Measurements from ENCODE around the gene DNAJC27. TPM values are rescaled to one million over a fixed set of nuclear protein-coding genes. Genes with fewer than 3 reads are reported as not detected.
"Not testable (repeated sequence)": the region's sequence is repeated elsewhere in the genome, so short reads cannot be mapped to it uniquely, and the experiment has no call there.

DNAJC27 gene
- total RNA-seq, result 1 to 10 TPM; 3.7 to 4.8 TPM
- long read RNA-seq, partial matches to known transcripts, result 0 of 2 reads
- long read RNA-seq, other reads (novel, unspliced or antisense), result 2 of 2 reads

DNA sequence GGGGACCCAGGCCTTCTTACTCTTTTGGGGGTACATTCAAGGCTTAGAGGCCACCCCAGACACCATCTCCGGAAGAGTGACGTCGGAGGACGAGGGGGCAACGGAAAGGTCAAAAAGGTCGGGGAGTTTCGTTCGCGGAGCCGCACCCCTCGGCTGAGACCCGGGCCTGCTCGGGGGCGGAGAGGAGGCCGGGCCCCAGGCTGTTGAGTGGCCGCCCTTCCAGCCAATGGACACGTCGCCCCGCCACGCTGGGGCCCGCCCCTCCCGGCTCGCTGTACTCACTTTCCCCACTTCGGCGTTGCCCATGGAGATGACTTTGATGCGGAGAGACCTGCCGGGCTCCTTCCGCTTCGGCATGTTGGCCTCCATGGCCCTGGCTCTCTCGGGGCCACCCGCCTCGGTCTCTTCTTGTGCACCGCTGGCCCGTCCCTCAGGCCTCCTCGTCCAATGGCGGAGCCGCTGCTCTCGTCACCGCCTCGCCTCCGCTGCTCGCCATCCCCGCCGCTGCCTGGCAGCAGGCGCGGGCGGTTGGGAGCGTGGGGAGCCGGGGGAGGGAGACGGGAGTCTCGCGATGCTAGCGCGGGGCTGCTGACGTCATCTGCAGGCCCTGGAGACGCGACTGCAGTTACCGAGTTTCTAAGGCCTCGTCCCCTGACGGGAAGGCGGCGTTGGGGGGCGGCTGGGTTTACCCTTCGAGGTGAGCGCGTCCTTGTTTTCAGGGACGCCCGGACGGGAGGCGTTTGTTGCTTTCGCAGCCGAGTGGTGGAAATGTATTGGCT, at the start of gene DNAJC27:
Gene DNAJC27 (minus strand): TSS at position 420 of the 779 bp plus-strand sequence. CDS start 51 bp downstream, at position 369.
- intact Hi-C loops (cut with DNase I, micrococcal nuclease), result loop anchor here in 1 of 2 donors (10.0 kb wide), 1 partner anchor 153 kb away; no protein-coding TSS in a partner anchor
- ATAC-seq (peak; percentile 90), DNase-seq (peak; percentile 97 to 98)

DNA sequence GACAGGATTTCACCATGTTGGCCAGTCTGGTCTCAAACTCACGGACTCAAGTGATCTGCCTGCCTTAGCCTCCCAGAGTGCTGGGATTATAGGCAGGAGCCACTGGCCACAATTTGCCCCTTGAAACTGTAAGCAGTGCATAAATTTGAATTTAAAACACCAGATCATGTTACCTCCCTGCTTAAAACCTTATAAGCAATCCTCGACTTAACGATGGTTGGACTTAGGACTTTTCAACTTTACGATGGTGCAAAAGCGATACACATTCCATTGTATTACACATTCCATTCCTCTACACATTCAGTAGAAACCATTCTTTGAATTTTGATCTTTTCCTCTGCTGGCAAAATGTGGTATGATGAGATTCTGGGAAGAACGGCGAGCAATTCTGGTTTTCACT, 46.9 kb upstream of the DNAJC27 start:
- DNase-seq (no peak), ATAC-seq (peak; percentile 97)
- intact Hi-C loops (cut with DNase I, micrococcal nuclease), result no loop called here

DNA sequence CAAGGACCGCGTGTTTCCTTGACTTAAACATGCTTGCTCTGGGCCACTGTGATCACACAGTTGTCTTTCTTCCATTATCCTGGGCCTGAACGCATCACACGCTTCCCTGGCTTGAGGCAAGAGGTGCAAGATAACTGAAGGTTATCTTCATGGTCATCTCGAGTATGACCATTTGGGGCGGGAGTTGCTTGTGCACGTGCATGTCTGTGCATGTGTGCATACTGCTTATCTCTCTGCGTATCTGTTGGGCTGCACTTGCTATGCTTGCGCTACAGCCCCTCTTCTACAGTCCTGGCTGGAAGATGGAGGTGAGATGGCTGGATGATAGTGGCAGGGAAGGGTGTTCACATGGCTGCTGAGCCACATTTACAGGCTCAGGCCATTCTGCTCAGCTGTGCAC, 42.9 kb upstream of the DNAJC27 start:
- intact Hi-C loops (cut with DNase I, micrococcal nuclease), result no loop called here
- DNase-seq (no peak), ATAC-seq (no peak)

DNA sequence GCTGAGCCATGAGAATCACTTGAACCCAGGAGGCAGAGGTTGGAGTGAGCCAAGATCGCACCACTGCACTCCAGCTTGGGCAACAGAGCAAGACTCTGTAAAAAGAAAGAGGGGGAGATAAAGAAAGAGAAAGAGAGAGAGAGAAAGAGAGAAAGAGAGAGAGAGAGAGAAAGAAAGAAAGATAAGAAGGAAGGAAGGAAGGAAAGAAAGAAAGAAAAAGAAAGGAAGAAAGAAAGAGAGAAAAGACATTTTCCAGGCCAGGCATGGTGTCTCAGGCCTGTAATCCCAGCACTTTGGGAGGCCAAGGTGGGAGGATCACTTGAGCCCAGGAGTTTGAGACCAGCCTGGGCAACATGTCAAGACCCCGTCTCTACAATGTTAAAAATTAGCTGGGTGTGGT, 39.6 kb upstream of the DNAJC27 start:
- intact Hi-C loops (cut with DNase I, micrococcal nuclease); ATAC-seq; DNase-seq: not testable (repeated sequence)

DNA sequence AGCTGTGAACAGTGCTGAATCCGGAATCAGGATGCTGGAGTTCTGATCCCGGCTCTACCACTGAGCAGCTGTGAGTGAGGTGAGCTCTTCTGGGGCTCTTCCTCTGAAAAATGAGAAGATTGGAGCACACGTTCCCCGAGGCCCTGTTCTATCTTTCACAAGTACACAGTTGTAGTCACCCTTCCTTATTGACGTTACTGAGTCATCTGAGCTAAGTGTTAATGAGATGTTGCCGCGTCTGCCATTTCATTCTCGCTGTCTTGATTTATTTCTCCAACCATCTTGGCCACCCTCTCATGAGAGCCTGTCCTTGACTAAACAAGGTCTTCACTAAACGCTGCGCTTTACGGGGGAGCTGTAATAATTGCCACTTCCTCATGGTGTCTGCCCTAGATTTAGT, 38.2 kb upstream of the DNAJC27 start:
- intact Hi-C loops (cut with DNase I, micrococcal nuclease), result no loop called here
- DNase-seq (no peak), ATAC-seq (peak; percentile 79)

DNA sequence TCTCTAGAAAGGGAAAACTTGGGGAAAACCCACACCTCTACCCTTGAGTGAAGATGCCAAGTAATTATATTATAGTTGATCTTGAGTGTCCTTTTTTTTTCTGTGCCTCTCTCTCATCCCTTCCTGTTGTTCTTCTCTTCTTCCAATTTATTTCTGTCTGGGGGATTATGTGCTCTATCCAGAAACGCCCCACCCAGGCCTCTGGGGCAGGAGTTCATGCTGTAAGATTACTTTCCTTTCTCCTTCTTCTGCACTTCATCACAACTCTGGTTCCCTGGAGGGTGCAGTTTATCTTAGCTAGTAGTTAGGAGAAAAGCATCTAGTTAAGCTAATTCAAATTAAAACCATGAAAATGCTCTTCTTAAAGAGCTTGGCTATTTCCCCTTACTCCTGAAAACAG, 30.3 kb upstream of the DNAJC27 start:
- intact Hi-C loops (cut with DNase I, micrococcal nuclease), result no loop called here
- ATAC-seq (no peak), DNase-seq (no peak)

DNA sequence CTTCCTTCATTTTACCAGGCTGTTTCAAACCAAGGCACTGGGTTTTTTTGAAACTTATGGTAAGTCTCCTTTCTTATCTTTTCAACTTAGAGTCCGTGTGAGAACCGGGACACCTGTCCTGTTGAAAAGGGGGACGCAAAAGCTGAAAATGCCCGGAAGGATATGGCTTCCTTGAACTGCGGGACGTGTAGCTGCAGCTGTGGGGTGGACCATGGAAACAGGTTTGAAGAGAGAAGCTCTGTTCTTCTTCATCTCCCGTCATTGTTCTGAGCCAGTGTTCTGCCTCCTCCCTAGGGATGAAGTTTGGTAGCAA, 29.5 kb upstream of the DNAJC27 start:
- intact Hi-C loops (cut with DNase I, micrococcal nuclease), result no loop called here
- ATAC-seq, result no peak

DNA sequence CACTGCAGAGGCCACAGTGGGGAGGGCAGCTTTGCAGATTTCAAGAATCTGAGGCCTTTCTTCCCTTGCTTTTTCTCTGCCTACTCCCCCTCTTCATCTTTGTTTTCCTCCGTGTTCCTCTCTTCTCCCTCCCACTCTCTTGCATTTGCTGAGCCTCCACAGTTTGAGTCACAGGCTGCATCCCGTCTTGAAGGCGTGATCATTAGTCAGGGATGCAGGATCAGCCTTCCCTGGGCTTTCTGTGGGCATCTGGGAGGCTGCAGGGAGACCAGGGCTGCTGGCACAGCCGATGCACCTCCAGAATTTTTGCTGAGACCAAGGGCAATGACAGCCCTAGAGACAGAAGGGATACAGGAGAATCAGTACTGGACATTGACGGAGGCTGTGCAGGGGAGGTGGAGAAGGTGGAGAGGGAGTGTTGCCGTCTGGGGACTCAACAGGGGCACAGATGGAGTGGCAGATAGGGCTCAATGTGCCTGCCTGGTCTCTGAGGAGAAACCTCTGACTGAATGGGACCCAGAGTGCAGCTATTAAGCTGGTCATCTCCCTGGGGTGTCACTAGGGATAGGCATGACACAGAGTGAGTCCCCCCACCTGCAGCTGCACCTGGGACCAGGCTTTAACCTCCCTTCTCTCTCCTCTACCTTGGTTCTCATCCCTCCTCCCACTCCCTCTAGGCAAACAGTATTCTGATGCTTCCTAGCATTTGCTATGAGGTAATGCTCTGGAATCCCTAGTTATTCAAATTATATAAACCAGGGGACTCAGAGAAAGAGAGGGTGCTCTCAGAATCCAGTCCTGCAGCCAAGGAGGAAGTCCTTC, 29.0 kb upstream of the DNAJC27 start:
- intact Hi-C loops (cut with DNase I, micrococcal nuclease), result no loop called here
- DNase-seq (no peak), ATAC-seq (no peak)

More for the DNA sequence above, 29.5 kb upstream of the DNAJC27 start:
- no peak for DNase-seq

DNA sequence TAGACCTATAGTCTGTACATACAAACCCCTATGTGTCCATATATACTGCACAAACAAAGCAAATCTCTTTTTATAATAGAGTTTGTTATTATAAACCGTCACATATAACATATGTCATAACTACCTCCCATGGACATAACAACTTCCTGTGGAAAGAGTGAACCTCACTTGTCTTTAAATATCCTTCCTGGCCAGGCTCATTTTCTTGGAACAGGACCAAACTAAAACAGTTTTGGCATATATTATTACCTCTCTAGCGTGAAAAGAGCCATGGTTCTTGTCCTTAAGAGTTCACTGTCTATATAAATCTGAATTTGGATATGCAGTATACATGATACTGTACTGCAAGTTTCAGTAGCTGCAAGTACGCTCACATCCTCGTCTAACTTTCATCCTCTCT, 28.3 kb upstream of the DNAJC27 start:
- ATAC-seq (peak; percentile 48), DNase-seq (no peak)
- intact Hi-C loops (cut with DNase I, micrococcal nuclease), result no loop called here

DNA sequence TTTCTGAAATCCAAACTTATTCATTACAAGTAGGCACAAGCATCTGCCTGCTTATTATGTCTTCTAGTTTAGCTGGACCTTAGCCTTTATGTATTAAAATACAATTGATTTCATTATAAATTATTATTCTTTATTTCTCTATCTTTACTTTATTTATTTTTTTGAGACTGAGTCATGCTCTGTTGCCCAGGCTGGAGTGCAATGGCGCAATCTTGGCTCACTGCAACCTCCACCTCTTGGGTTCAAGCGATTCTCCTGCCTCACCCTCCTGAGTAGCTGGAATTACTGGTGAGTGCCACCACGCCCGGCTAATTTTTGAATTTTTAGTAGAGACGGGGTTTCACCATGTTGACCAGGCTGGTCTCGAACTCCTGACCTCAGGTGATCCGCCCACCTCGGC, 27.3 kb upstream of the DNAJC27 start:
- DNase-seq; intact Hi-C loops (cut with DNase I, micrococcal nuclease); ATAC-seq: not testable (repeated sequence)

DNA sequence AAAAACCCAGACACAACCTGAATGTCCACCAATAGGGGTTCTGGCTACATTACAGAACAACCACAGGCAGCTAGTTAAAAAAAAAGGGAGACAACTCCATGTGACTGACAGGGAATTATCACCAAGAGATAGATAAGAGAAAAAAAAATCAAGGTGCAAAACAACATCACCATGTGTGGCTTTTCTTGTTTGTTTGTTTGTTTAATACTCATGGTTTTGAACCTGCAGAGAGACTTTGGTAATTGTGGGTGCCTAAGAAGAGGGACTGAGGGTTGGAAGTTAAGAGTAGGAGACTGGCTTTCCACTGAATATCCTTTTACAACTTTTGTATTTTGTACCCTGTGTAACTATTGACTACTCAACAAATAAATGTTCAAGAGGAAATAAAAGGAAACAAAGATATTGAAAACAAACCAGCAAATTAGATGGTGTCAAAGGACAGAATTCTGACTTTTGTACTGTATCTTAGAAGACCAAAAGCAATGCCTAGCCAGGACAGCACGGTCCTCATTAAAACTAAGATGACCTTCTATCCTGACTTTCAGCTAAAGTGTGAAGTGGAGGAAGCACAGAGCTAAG, 22.5 kb upstream of the DNAJC27 start:
- DNase-seq, result no peak
- ATAC-seq, result peak; percentile 87
- intact Hi-C loops (cut with DNase I, micrococcal nuclease), result no loop called here

DNA sequence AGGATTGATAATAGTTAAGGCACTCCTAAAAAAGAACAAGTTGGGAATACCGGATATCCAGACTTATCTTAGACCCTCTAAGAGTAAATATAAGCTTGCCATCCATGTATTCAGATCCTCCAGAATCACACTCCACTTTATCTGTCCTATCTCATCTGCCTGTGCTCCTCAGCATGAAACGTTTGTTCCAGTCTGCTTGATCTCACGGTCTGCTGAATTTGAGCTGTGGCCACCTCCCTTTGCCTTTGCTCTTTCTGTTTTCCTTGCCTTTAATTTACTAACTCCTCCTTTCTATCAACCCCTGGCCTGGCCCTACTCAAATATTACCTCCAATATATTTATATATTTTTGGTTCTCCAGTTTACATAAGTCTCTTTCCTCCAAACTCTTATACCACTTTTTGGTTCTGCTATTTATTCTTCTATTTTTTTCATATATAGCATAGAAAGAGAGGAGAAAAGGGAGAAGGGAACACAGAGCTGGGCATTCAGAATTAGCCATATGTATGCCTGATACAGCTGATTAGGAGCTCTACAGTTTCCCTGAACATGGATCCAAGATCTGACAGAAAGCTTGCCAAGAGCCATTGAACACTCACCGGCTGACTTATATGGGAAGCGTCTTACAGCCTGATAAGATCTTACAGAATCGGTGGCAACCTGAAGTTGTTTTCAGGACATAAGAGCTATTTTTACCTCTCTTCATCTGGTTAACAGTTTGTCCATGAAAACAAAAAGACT, 21.8 kb upstream of the DNAJC27 start:
- intact Hi-C loops (cut with DNase I, micrococcal nuclease), result no loop called here
- no peak for DNase-seq
- ATAC-seq, result peak; percentile 80

DNA sequence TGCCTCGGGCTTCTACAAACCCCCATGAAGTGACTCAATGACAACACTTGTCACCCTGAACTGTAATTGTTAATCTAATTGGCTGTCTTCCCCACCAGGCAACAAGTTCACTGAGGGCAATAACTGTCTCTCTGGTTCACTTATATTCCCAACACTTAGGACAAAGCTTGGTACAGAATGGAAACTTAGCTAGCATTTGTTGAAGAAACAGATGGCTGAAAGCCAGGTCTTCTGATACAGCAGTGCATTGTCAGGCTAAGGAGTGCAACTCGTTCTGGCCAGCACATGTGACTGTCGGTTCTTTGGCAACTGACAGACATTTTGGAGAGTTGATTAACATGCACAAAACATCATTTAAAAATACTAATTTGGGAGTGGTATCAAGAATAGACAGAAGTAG, 14.6 kb upstream of the DNAJC27 start:
- DNase-seq (no peak), ATAC-seq (no peak)
- intact Hi-C loops (cut with DNase I, micrococcal nuclease), result loop anchor here in 1 of 2 donors (10.0 kb wide), 1 partner anchor 58 kb away; the partner anchor contains the start of gene EFR3B

DNA sequence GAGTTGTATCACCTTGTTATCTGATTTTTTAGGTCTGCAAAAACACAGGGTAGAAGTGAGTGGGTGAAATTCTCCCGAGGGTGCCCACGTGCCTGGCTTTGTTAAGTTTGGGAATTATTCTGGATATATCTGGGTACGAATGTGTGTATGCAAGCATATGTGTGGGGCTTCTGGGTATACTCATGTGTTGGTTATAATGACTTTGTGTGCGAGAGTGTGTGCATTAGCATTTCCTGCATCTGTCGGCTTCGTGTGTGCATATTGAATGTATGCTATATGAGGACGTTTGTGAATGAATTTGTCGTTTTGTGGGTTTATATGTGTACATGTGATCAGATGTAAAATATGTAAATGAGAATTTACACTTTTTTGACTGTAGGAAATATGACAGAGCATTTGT, 13.8 kb upstream of the DNAJC27 start:
- DNase-seq, result no peak
- intact Hi-C loops (cut with DNase I, micrococcal nuclease), result loop anchor here in 1 of 2 donors (10.0 kb wide), 1 partner anchor 59 kb away; the partner anchor contains the start of gene EFR3B
- no peak for ATAC-seq

DNA sequence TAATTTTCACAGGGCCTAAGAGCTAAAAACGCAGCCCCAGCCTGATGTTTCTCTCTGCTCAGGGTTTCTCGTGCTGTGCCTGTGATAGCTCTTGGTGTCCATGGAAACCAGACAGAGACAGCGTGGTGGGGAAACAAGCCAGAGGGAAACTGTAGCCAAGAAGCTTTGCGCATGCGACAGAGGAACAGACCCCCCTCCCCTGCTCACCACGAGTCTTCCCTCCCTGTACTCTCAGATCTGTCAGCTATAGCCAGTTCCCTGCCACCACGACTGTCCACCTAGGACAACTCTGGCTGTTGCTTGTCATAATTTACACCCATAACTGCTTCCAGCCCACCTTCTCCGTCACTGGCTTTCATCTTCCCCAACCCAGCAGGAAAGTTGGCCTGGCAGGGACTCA, 13.2 kb upstream of the DNAJC27 start:
- ATAC-seq (no peak), DNase-seq (peak in 1 of 2 donors; percentile 48)
- intact Hi-C loops (cut with DNase I, micrococcal nuclease), result loop anchor here in 1 of 2 donors (10.0 kb wide), 1 partner anchor 60 kb away; the partner anchor contains the start of gene EFR3B

DNA sequence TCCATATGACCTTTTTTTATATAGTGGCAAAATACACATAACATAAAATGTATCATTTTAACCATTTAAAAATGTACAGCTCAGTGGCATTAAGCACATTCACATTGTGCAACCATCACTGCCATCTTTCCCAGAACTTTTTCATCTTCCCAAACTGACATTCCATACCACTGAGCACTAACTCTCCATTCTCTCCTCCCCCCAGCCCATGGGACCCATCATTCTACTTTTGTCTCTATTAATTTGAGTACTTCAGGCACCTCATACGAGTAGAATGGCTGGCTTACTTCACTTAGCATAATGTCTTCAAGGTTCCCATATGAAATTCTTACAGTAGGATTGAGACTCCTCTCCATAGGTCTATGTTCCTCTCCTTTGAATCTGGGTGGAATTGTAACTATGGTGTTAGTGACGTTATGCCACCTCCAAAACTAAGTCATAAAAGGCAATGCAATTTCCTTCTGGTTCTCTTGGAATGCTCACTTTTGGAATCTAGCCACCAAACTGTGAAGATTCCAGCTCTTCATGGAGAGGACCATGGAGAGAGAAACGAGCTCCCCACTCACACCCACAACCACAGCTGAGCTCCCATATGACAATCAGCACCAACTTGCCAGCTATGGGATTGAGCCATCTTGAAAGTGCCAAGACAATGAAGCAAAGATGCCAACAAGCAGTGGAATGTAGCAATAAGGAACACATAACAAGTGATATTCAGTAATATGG, 9.8 kb upstream of the DNAJC27 start:
- intact Hi-C loops (cut with DNase I, micrococcal nuclease), result loop anchor here in 1 of 2 donors (10.0 kb wide), 1 partner anchor 63 kb away; the partner anchor contains the start of gene EFR3B
- ATAC-seq (no peak), DNase-seq (no peak)

DNA sequence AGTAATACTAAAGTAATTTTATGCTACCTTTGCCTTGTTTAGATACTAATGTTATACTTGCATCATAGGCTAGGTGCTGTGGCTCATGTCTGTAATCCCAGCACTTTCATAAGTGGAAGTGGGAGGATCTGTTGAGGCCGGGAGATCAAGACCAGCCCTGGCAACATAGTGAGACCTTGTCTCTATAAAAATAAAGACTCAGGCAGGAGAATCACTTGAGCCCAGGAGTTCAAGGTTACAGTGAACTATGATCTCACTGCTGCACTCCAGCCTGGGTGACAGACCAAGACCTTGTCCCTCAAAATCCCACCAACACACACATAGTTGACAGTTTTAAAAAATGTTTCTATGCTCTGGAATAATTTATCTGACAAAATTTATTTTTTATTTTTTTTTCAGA, 6.9 kb upstream of the DNAJC27 start:
- ATAC-seq, result no peak
- intact Hi-C loops (cut with DNase I, micrococcal nuclease), result loop anchor here in 1 of 2 donors (10.0 kb wide), 1 partner anchor 146 kb away; no protein-coding TSS in a partner anchor
- no peak for DNase-seq

DNA sequence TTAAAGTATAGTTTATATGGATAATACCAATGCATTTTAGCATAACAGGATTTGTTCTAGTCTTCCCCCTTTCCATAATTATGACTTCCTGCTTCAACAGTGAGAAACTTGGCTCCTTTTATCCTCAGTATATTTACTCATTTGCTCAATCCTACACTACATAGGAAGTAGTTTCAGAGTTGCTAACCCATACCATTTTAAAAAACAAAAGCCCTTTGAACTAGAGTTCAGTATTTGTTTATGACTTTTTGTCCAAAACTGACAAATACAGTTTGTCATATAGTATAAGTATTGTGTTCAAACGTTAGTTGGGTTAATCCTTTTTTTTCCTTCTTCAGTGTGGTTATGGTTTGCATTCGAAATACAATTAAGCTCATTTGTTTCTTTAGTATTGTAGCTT, 5.9 kb upstream of the DNAJC27 start:
- intact Hi-C loops (cut with DNase I, micrococcal nuclease), result loop anchor here in 1 of 2 donors (10.0 kb wide), 1 partner anchor 147 kb away; no protein-coding TSS in a partner anchor
- DNase-seq, result no peak
- no peak for ATAC-seq

Measured in left colon (tissue), 2 donors.